Measurements from ENCODE around the gene ERCC2. TPM values are rescaled to one million over a fixed set of nuclear protein-coding genes. Genes with fewer than 3 reads are reported as not detected.

Gene ERCC2
- total RNA-seq, 2 experiments from 2014 or later = 27.5 to 30.4 TPM

DNA sequence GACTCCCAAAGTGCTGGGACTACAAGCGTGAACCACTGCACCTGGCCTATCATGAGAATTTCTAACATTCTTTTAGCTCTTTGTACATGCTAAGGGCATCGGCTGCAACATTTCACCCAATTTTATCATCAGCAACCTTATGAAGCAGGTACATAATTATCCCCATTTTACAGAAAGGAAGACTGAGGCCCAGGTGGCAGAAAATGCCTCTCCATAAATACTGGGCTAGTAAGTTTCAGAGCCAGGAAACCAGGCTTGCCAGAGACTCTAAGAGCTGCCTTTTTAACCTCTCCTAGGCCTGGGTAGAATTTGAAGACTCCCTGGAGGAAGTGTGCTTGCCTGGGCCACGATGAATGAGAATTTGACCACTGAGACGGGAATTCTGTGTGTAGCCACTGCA is 2.2 kb downstream of the ERCC2 start:
- Mint-ChIP-seq H3K27ac (no peak overlapping the region), H3K4me1 (peaks cover 8% of the 10 kb centered on the region), H3K9me3 (ENCODE audit: low read depth) (no peaks in the 10 kb centered on the region), H3K36me3 (ENCODE audit: low read depth) (peaks cover 1% of the 10 kb centered on the region), H3K27me3 (no peaks in the 10 kb centered on the region), H3K4me3 (no peak overlapping the region)
- ATAC-seq (no peak), DNase-seq (no peak)
- intact Hi-C loops (cut with DNase I, micrococcal nuclease) = no loop called here
- ChIA-PET CTCF (interaction anchor here (0.6 to 0.7 kb wide), 2 partner anchors 33 to 36 kb away, joined by 3 read pairs; no protein-coding TSS in a partner anchor), POLR2A (interaction anchor here (0.6 kb wide), 1 partner anchor 127 kb away, joined by 3 read pairs; no protein-coding TSS in a partner anchor)

DNA sequence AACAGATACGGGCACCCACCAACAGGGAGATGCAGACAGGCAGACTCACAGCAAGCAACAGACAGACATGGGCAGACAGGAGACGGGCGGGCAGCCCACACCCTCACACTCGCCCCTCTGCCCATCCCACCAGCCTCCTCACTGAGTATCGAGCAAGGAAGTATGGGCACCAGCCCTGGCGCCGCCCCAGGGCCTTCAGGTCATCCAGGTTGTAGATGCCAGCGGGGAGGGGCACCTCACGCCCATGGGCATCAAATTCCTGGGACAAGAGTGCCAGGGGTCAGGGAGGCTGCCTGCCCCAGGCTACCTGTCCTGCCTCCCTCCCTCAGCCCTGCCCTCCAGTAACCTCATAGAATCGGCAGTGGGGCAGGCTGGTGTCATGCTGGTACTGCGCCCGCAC is 5.7 kb downstream of the ERCC2 start:
- no peak overlapping the region for H3K27ac Mint-ChIP-seq
- intact Hi-C loops (cut with DNase I, micrococcal nuclease) = no loop called here
- DNase-seq (no peak), ATAC-seq (no peak)
- H3K4me3 Mint-ChIP-seq = no peak overlapping the region
- no peaks in the 10 kb centered on the region for H3K9me3 Mint-ChIP-seq (ENCODE audit: low read depth)
- ChIA-PET POLR2A (no interaction called here), CTCF (no interaction called here)
- peaks cover 4% of the 10 kb centered on the region for H3K36me3 Mint-ChIP-seq (ENCODE audit: low read depth)
- H3K4me1 Mint-ChIP-seq = peaks cover 3% of the 10 kb centered on the region
- H3K27me3 Mint-ChIP-seq = no peaks in the 10 kb centered on the region

DNA sequence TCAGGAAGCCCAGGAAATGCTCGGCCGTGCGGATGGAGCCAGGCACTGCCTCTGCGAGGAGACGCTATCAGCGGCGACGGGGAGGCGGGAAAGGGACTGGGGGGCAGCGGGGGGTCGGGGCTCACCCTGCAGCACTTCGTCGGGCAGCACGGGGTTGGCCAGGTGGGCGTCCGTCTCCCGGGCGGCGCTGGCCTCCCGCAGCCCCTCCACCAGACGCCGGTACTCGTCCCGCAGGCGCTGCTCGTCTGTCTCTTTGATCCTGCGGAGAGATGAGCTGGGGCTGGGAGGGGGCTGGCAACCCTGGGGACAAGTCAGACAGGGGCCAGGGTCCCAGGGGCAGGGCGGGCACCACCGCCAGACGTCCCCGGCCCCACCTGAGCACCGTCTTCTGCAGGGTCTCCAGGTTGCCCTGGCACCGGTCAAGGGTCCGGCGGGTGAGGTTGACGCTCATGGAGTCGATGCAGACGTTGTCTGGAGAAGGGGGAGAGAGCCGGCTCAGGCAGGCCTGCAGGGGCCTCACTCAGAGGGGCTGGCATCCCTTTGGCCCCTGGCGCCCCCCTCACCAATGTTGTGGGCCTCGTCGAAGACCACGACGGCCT is 6.4 kb downstream of the ERCC2 start:
- peaks cover 4% of the 10 kb centered on the region for H3K36me3 Mint-ChIP-seq (ENCODE audit: low read depth)
- H3K4me1 Mint-ChIP-seq = peaks cover 2% of the 10 kb centered on the region
- H3K4me3 Mint-ChIP-seq = no peak overlapping the region
- DNase-seq (no peak), ATAC-seq (no peak)
- ChIA-PET CTCF (no interaction called here), POLR2A (no interaction called here)
- intact Hi-C loops (cut with DNase I, micrococcal nuclease) = no loop called here
- H3K9me3 Mint-ChIP-seq (ENCODE audit: low read depth) = no peaks in the 10 kb centered on the region
- H3K27ac Mint-ChIP-seq = no peak overlapping the region
- no peaks in the 10 kb centered on the region for H3K27me3 Mint-ChIP-seq

DNA sequence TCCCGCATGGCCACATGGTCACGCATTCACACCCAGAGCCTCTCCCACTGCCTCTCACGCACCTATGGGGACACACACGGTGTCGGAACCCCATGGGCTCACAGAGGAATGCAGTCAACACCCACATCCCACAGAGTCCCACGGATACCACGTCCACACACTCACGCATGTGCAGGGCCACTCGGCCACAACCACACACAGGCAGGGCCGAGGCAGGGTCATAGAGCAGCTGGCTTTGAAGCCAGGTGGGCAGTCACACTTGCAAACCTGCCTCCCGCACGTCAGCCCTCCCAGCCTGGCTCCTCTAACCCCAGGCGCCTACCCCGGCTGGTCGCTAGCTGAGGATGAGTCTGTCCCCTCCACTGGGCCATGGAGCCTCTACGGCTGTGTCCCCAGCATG is 8.1 kb downstream of the ERCC2 start:
- H3K27me3 Mint-ChIP-seq = no peaks in the 10 kb centered on the region
- no peak overlapping the region for H3K4me3 Mint-ChIP-seq
- ATAC-seq (no peak), DNase-seq (no peak)
- ChIA-PET CTCF (no interaction called here), POLR2A (no interaction called here)
- intact Hi-C loops (cut with DNase I, micrococcal nuclease) = no loop called here
- H3K4me1 Mint-ChIP-seq = no peaks in the 10 kb centered on the region
- peaks cover 6% of the 10 kb centered on the region for H3K36me3 Mint-ChIP-seq (ENCODE audit: low read depth)
- H3K9me3 Mint-ChIP-seq (ENCODE audit: low read depth) = no peaks in the 10 kb centered on the region
- H3K27ac Mint-ChIP-seq = no peak overlapping the region

- CTCF ChIA-PET = no interaction called here
- Mint-ChIP-seq H3K27ac (no peak overlapping the region), H3K27me3 (no peaks in the 10 kb centered on the region), H3K9me3 (ENCODE audit: low read depth) (no peaks in the 10 kb centered on the region), H3K4me3 (no peak overlapping the region), H3K36me3 (ENCODE audit: low read depth) (peaks cover 7% of the 10 kb centered on the region), H3K4me1 (no peaks in the 10 kb centered on the region)
- ATAC-seq (no peak), DNase-seq (no peak)
- intact Hi-C loops (cut with DNase I, micrococcal nuclease) = no loop called here
- POLR2A ChIA-PET = no interaction called here
These were observed 8.8 kb downstream of the ERCC2 start for GRCh38 chr19:45361608-45362007.

- Mint-ChIP-seq H3K36me3 (ENCODE audit: low read depth) (peaks cover 13% of the 10 kb centered on the region), H3K4me1 (no peaks in the 10 kb centered on the region), H3K9me3 (ENCODE audit: low read depth) (no peaks in the 10 kb centered on the region), H3K4me3 (no peak overlapping the region), H3K27me3 (no peaks in the 10 kb centered on the region), H3K27ac (no peak overlapping the region)
- CTCF ChIA-PET = no interaction called here
- intact Hi-C loops (cut with DNase I, micrococcal nuclease) = no loop called here
- POLR2A ChIA-PET = no interaction called here
- DNase-seq (no peak), ATAC-seq (no peak)
These were observed 12.1 kb downstream of the ERCC2 start for GRCh38 chr19:45358213-45358792.

DNA sequence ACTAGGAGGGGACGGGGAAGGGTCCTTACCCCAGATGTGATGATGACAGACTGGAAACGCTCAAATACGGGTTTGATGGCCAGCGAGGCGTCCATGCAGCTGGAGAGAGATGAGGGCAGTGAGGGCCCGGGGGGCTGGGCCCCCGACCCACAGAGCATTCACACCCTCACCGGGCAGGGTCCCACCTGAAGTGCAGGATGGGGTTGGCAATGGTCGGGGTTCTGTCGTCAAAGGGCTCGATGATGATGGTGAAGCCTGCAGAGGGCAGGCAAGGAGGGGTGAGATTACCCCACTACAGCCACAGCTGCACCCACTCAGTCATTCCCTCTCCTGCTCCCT is 13.0 kb downstream of the ERCC2 start:
- ATAC-seq (no peak), DNase-seq (no peak)
- CTCF ChIA-PET = no interaction called here
- Mint-ChIP-seq H3K27ac (no peak overlapping the region), H3K36me3 (ENCODE audit: low read depth) (peaks cover 15% of the 10 kb centered on the region), H3K4me1 (no peaks in the 10 kb centered on the region), H3K27me3 (no peaks in the 10 kb centered on the region), H3K4me3 (no peak overlapping the region), H3K9me3 (ENCODE audit: low read depth) (no peaks in the 10 kb centered on the region)
- intact Hi-C loops (cut with DNase I, micrococcal nuclease) = no loop called here
- POLR2A ChIA-PET = no interaction called here

GRCh38 chr19:45356760-45357444 is 13.5 kb downstream of the ERCC2 start:
- no peak for ATAC-seq
- Mint-ChIP-seq H3K27ac (no peak overlapping the region), H3K9me3 (ENCODE audit: low read depth) (no peaks in the 10 kb centered on the region), H3K4me1 (no peaks in the 10 kb centered on the region), H3K4me3 (no peak overlapping the region), H3K27me3 (no peaks in the 10 kb centered on the region), H3K36me3 (ENCODE audit: low read depth) (peaks cover 15% of the 10 kb centered on the region)
- no peak for DNase-seq
- intact Hi-C loops (cut with DNase I, micrococcal nuclease) = no loop called here
- ChIA-PET POLR2A (no interaction called here), CTCF (interaction anchor here (0.8 kb wide), 1 partner anchor 154 kb away, joined by 3 read pairs; no protein-coding TSS in a partner anchor)

DNA sequence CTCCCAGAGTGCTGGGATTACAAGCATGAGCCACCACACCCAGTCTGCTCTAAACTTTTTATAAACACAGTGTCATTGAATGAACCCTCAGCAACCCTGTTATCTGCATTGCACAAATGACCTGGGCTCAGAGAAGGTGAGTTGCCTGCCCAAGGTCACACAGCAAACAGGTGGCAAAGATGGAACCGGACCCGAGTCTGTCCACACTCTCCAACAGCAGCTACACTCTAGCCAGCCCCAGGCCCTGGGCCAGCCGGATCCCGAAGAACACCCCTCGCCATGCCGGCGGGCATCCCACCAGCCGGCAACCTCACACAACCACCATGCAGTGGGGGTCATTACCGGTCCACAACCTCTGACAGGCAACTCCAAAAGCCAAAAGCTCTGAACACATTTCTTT is 14.5 kb downstream of the ERCC2 start:
- Mint-ChIP-seq H3K4me3 (no peak overlapping the region), H3K36me3 (ENCODE audit: low read depth) (peaks cover 12% of the 10 kb centered on the region), H3K27me3 (no peaks in the 10 kb centered on the region), H3K9me3 (ENCODE audit: low read depth) (no peaks in the 10 kb centered on the region), H3K4me1 (no peaks in the 10 kb centered on the region), H3K27ac (no peak overlapping the region)
- intact Hi-C loops (cut with DNase I, micrococcal nuclease) = no loop called here
- POLR2A ChIA-PET = interaction anchor here (0.7 kb wide), 1 partner anchor 236 kb away, joined by 3 read pairs; no protein-coding TSS in a partner anchor
- CTCF ChIA-PET = interaction anchor here (0.7 to 0.8 kb wide), 2 partner anchors 153 to 325 kb away, joined by 3 read pairs; no protein-coding TSS in a partner anchor
- ATAC-seq (no peak), DNase-seq (no peak)

DNA sequence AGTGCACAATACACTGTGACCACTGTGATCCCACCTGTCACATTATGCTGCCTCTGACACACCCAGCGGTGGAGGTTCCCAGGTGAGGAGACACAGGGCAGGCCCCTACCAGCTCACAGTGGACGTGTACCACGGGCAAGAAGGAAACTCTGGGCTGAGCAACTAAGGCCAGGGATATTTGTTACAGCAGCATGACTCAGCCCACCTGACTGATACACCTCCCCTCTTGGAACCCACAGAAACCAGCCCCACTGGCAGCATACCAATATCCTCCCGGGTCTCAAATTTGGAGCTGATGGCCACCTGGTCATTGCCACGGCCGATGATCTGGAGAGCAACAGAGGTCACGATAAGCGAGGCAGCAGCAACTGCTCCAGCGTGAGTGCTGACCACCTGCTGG is 15.0 kb downstream of the ERCC2 start:
- H3K9me3 Mint-ChIP-seq (ENCODE audit: low read depth) = no peaks in the 10 kb centered on the region
- H3K27ac Mint-ChIP-seq = no peak overlapping the region
- POLR2A ChIA-PET = interaction anchor here (0.7 kb wide), 1 partner anchor 236 kb away, joined by 3 read pairs; no protein-coding TSS in a partner anchor
- H3K4me3 Mint-ChIP-seq = no peak overlapping the region
- H3K27me3 Mint-ChIP-seq = no peaks in the 10 kb centered on the region
- CTCF ChIA-PET = interaction anchor here (0.7 kb wide), 1 partner anchor 326 kb away, joined by 3 read pairs; no protein-coding TSS in a partner anchor
- peaks cover 12% of the 10 kb centered on the region for H3K36me3 Mint-ChIP-seq (ENCODE audit: low read depth)
- ATAC-seq = no peak
- no peak for DNase-seq
- intact Hi-C loops (cut with DNase I, micrococcal nuclease) = no loop called here
- no peaks in the 10 kb centered on the region for H3K4me1 Mint-ChIP-seq

GRCh38 chr19:45354241-45354842 is 16.0 kb downstream of the ERCC2 start:
- H3K4me3 Mint-ChIP-seq = no peak overlapping the region
- ChIA-PET CTCF (no interaction called here), POLR2A (no interaction called here)
- intact Hi-C loops (cut with DNase I, micrococcal nuclease) = no loop called here
- no peak overlapping the region for H3K27ac Mint-ChIP-seq
- H3K27me3 Mint-ChIP-seq = no peaks in the 10 kb centered on the region
- ATAC-seq = no peak
- H3K36me3 Mint-ChIP-seq (ENCODE audit: low read depth) = peaks cover 15% of the 10 kb centered on the region
- H3K9me3 Mint-ChIP-seq (ENCODE audit: low read depth) = no peaks in the 10 kb centered on the region
- no peak for DNase-seq
- H3K4me1 Mint-ChIP-seq = no peaks in the 10 kb centered on the region

All from activated CD4-positive, alpha-beta T cell treated with anti-CD3 and anti-CD28 coated beads for 36 hours (primary cell).